Testis (tissue), 3 donors: ENCODE results near the gene RSPO4. TPM values are rescaled to one million over a fixed set of nuclear protein-coding genes. Genes with fewer than 3 reads are reported as not detected.

Experiments used
- DNase-seq: peaks from one replicate; pipeline ENCODE4 v3.0.0-alpha.2; 2019
- H3K27ac ChIP-seq, 2 donors: fragments of 200-600 bp; sonication (generic); one replicate each; pipeline ENCODE4 v1.5.1; 2019
- H3K27me3 ChIP-seq: fragments of 200-600 bp; sonication (generic); one replicate; pipeline ENCODE4 v1.5.1; 2019
- H3K36me3 ChIP-seq: fragments of 200-600 bp; sonication (generic); one replicate; pipeline ENCODE4 v1.5.1; 2017; ENCODE audit warnings: low read depth; ENCODE audit errors: missing control alignments
- H3K4me1 ChIP-seq: fragments of 200-600 bp; sonication (generic); one replicate; pipeline ENCODE4 v1.5.1; 2019
- H3K4me3 ChIP-seq, 2 donors: fragments of 200-600 bp; sonication (generic); one replicate each; pipeline ENCODE4 v1.5.1; 2017 to 2019
- H3K9me3 ChIP-seq: fragments of 200-600 bp; sonication (generic); one replicate; pipeline ENCODE4 v1.5.1; 2017
- POLR2A ChIP-seq: fragments of 450-650 bp; IDR thresholded peaks from one replicate; pipeline ENCODE4 v1.6.1; 2017; ENCODE audit warnings: antibody characterized with exemption, mild to moderate bottlenecking, moderate library complexity
- WGBS, 2 donors: methylation state at CpG; one replicate each; pipeline ENCODE4 v1.1.5; 2018; 5-methylcytosine and 5-hydroxymethylcytosine counted together
- intact Hi-C: fragments of 100-400 bp; cut with DNase I; formaldehyde crosslinking; loops from one replicate; pipeline ENCODE4 v1.15.1; 2023; ENCODE audit warnings: low total_unique reads
- polyA plus RNA-seq: library from polyadenylated mRNA; stranded (reverse); fragments of 350-450 nt; fragmentation: Illumina TruSeq; extraction: RNeasy Lipid Tissue Mini Kit (QIAGEN cat#74804); gene quantifications from one replicate; pipeline ENCODE4 v1.2.3, GENCODE V29; 2014; ENCODE audit warnings: low read depth, low replicate concordance; ENCODE audit not compliant: insufficient read depth
- total RNA-seq, 2 donors: library from RNA; depleted of rRNA; stranded (reverse); fragments of >200 nt; gene quantifications; one replicate each; pipeline ENCODE4 v1.2.3, GENCODE V29; 2016
- TF ChIP-seq, protein P1 (sequence below), 3 experiments: fragments of 450-650 bp in 2 of 3; fragments of 200-600 bp in 1 of 3; sonication (generic) in 1 of 3; IDR thresholded peaks; one replicate each; pipeline ENCODE4 v1.5.1; 2016 to 2019; ENCODE audit warnings: antibody characterized with exemption in 3 of 3, mild to moderate bottlenecking in 2 of 3, moderate library complexity in 1 of 3

Gene RSPO4
- total and polyA plus RNA-seq, 3 donors from 2014 or later: 2.2 to 3.2 (median 2.6) TPM

GRCh38 chr20:952196-952795 lies 49.8 kb downstream of the RSPO4 start:
- WGBS, 2 donors: 82 to 87% methylated on average over 6 to 8 of the region's 8 CpGs
- H3K27ac ChIP-seq: no peak overlapping the region
- H3K27me3 ChIP-seq: no peaks in the 10 kb centered on the region
- H3K4me3 ChIP-seq: no peak overlapping the region
- no peaks in the 10 kb centered on the region for H3K9me3 ChIP-seq
- no peaks in the 10 kb centered on the region for H3K36me3 ChIP-seq
- no peak for DNase-seq
- TF ChIP-seq, protein P1, sequence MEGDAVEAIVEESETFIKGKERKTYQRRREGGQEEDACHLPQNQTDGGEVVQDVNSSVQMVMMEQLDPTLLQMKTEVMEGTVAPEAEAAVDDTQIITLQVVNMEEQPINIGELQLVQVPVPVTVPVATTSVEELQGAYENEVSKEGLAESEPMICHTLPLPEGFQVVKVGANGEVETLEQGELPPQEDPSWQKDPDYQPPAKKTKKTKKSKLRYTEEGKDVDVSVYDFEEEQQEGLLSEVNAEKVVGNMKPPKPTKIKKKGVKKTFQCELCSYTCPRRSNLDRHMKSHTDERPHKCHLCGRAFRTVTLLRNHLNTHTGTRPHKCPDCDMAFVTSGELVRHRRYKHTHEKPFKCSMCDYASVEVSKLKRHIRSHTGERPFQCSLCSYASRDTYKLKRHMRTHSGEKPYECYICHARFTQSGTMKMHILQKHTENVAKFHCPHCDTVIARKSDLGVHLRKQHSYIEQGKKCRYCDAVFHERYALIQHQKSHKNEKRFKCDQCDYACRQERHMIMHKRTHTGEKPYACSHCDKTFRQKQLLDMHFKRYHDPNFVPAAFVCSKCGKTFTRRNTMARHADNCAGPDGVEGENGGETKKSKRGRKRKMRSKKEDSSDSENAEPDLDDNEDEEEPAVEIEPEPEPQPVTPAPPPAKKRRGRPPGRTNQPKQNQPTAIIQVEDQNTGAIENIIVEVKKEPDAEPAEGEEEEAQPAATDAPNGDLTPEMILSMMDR (IDR thresholded peaks at IDR 0.05): no peak
- no peak for TF ChIP-seq POLR2A
- no peaks in the 10 kb centered on the region for H3K4me1 ChIP-seq
- intact Hi-C loops: loop anchor here (10.0 kb wide), 1 partner anchor 67 kb away; no protein-coding TSS in a partner anchor

GRCh38 chr20:951384-952169 lies 50.5 kb downstream of the RSPO4 start:
- no peaks in the 10 kb centered on the region for H3K9me3 ChIP-seq
- TF ChIP-seq POLR2A: no peak
- TF ChIP-seq, protein P1 (IDR thresholded peaks at IDR 0.05): no peak
- H3K27ac ChIP-seq: no peak overlapping the region
- H3K27me3 ChIP-seq: no peaks in the 10 kb centered on the region
- H3K4me1 ChIP-seq: no peaks in the 10 kb centered on the region
- WGBS, 2 donors: 73 to 84% methylated on average over 18 to 21 of the region's 21 CpGs
- H3K4me3 ChIP-seq: no peak overlapping the region
- intact Hi-C loops: loop anchor here (10.0 kb wide), 1 partner anchor 67 kb away; no protein-coding TSS in a partner anchor
- DNase-seq: no peak
- no peaks in the 10 kb centered on the region for H3K36me3 ChIP-seq

DNA sequence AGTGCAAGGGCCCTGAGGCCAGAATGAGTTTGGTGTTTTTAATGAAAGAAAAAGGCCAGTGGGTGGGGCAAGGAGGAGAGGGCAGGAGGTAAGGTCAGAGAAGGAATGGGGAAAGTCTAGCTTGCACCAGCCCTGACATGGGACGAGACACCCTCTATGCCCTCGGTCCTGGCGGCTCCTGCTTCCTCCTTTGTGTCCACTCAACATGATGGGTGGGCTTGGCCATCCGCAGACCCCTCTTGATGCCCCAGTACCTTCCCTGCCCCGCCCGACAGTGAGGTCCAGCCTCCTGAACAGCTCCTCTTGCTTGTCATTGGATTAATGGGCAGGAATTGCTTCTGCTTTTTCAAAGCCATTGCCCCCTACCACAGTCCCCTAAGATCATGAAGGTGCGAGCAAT lies 52.4 kb downstream of the RSPO4 start:
- intact Hi-C loops: loop anchor here (10.0 kb wide), 1 partner anchor 65 kb away; no protein-coding TSS in a partner anchor
- no peaks in the 10 kb centered on the region for H3K36me3 ChIP-seq
- H3K4me3 ChIP-seq: no peak overlapping the region
- H3K27ac ChIP-seq: no peak overlapping the region
- no peaks in the 10 kb centered on the region for H3K9me3 ChIP-seq
- no peaks in the 10 kb centered on the region for H3K4me1 ChIP-seq
- TF ChIP-seq POLR2A: no peak
- TF ChIP-seq, protein P1 (IDR thresholded peaks at IDR 0.05): no peak
- no peak for DNase-seq
- 98 to 100% methylated on average over 2 to 7 of the region's 7 CpGs for WGBS, 2 donors
- H3K27me3 ChIP-seq: no peaks in the 10 kb centered on the region

DNA sequence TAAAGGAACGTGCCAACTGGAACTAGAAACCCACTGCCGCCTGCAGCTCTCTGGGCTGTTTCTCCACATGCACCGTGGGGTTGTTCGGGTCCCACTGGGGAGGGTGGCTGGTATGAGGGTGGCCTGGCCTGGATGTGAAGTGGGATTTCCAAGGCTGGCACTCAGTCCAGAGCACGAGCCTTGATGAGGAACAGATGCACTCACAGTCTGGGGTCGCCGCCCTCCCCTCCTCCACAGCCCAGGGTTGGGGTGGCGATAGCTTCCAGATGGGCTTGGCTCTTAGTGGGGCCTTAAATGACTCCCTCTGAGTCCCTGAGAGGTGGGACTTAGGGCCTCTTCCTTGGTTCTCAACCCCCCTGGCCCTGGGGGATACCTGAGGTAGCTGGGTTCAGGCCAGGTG lies 55.3 kb downstream of the RSPO4 start:
- Histone ChIP-seq H3K9me3 (no peaks in the 10 kb centered on the region), H3K4me1 (no peaks in the 10 kb centered on the region), H3K4me3 (no peak overlapping the region), H3K27me3 (no peaks in the 10 kb centered on the region), H3K36me3 (no peaks in the 10 kb centered on the region), H3K27ac (no peak overlapping the region)
- 79 to 87% methylated on average over 6 to 8 of the region's 8 CpGs for WGBS, 2 donors
- intact Hi-C loops: no loop called here
- TF ChIP-seq POLR2A: no peak
- TF ChIP-seq, protein P1 (IDR thresholded peaks at IDR 0.05): no peak
- DNase-seq: no peak
